Keratinocyte (primary cell): Measurements from ENCODE around the gene PTPRT.

Source experiments
- EZH2 ChIP-seq: IDR thresholded peaks from one replicate; pipeline ENCODE4 v1.6.1; 2012; ENCODE audit warnings: inconsistent platforms, mild to moderate bottlenecking, low read length, moderate library complexity
- TF ChIP-seq, protein P1 (sequence below), 3 experiments: IDR thresholded peaks in 1 of 3; conservative IDR thresholded peaks in 1 of 3; optimal IDR thresholded peaks in 1 of 3; 2 replicates in 2 of 3; 3 replicates in 1 of 3; pipeline versions ENCODE3 to v1.5.1; 2011; ENCODE audit warnings: low read length in 3 of 3, mild to moderate bottlenecking in 3 of 3, moderate library complexity in 2 of 3, control low read depth in 1 of 3, inconsistent platforms in 1 of 3; ENCODE audit not compliant: insufficient read depth in 2 of 3; ENCODE audit errors: extremely low read depth in 1 of 3

DNA sequence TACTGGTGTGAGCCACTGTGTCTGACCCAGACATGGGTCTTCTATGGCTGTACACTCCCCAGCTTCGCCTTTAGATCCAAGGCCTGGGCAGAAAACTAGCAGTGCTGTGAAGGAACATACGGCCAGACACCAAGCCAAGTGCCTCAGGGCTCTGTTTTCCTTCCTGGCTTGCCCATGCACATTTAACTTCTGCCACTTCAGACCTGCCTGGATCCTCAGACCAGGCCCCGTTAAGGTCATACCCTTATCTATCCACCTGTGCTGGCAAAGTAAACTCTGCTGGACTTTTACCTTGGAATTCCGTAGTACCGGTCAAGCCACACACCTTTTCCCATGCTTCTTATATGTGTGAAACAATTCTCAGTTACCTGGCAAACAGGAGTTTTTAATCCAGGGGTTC, 644.8 kb downstream of the PTPRT start:
- TF ChIP-seq, protein P1, sequence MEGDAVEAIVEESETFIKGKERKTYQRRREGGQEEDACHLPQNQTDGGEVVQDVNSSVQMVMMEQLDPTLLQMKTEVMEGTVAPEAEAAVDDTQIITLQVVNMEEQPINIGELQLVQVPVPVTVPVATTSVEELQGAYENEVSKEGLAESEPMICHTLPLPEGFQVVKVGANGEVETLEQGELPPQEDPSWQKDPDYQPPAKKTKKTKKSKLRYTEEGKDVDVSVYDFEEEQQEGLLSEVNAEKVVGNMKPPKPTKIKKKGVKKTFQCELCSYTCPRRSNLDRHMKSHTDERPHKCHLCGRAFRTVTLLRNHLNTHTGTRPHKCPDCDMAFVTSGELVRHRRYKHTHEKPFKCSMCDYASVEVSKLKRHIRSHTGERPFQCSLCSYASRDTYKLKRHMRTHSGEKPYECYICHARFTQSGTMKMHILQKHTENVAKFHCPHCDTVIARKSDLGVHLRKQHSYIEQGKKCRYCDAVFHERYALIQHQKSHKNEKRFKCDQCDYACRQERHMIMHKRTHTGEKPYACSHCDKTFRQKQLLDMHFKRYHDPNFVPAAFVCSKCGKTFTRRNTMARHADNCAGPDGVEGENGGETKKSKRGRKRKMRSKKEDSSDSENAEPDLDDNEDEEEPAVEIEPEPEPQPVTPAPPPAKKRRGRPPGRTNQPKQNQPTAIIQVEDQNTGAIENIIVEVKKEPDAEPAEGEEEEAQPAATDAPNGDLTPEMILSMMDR (optimal IDR thresholded peaks at IDR 0.05 in 1 of 3, IDR thresholded peaks at IDR 0.05 in 1 of 3, conservative IDR thresholded peaks at IDR 0.05 in 1 of 3; ENCODE audit: extremely low read depth in 1 of 3, insufficient read depth in 2 of 3, low read length in 3 of 3) = no peak
- no peak for TF ChIP-seq EZH2
